ENCODE data around the gene NRXN3.

Gene NRXN3

GRCh38 chr14:79878785-79879184 is 1708.6 kb downstream of the NRXN3 start:
- DNase-seq, result no peak

- no peak for DNase-seq
These were observed 1711.1 kb downstream of the NRXN3 start for GRCh38 chr14:79881299-79881698.

DNA sequence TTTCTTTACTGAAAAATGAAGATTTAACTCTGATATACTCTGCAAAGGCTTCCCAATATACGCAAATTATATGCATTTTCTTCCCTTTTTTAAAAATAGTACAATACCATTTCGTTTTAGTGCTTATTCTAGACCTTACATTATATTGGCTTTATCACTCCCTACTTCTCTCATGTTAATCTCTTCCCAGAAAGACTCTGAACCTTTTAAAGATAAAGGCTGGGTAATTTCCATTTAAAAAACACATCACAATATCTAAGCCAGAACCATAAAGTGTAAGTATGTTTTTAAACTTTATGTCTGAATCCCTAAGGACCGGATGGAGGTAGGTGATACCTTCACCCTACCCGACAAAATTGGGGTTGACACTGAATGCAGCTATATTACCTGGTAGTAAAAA is 1720.4 kb downstream of the NRXN3 start:
- DNase-seq, result no peak

GRCh38 chr14:79896009-79896408 is 1725.8 kb downstream of the NRXN3 start:
- no peak for DNase-seq

DNA sequence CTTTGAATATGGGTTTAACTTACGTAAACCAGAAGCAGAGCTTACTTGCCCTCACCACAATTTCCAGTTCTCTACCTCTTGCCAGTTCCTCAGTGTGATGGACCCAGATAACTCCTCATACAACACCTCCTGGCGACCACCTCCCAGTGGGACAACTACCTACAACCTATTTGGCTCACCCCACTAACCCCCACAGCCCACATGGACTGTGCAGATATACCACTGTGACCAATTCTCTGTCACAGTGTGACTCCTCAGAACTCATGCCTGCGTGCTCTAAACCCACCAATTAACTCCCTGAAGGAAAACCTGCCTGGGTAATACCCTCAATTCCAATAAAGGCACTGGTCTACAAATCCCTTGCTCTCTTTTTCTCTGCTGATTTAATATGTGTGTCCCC is 1729.4 kb downstream of the NRXN3 start:
- no peak for DNase-seq

DNA sequence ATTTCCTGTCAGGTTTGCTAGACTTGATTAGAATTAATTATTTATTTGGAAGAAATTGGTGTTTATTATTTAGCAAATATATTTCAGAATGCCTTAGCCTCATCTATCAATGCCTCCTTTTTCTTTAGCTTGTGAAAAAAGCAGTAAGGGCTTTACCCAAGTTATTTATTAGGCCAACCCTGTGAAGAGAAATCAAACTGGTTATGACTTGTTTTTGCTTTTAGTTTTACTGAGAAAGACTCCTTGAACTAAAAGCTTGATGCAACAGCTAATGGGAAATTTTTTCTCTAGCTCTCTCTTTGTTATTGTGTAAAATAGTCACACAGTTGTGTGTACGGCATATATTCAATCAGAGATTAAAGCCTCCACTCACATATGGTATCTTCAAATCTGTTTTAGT is 1734.3 kb downstream of the NRXN3 start:
- no peak for DNase-seq

- DNase-seq, result no peak
These were observed 1736.8 kb downstream of the NRXN3 start for GRCh38 chr14:79906994-79907393.

GRCh38 chr14:79910086-79910485 is 1739.9 kb downstream of the NRXN3 start:
- DNase-seq, result no peak

DNA sequence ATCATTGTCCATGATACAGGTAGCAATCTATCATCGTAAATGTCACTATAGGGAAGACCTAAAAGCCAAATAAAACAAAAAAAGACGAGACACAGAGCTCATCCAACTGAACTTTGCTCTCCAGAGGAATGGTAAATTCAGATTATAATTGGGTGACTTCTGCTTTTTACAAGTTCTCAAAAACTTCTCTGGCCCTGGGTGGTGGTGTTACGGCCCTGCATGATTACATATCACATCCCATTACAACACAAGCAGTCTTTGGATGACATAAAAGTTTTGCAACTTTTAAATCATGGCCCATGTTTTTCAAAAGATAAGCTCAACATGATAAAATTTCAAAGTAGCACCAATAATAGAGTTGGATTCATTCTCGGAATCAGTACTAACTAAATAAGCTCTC is 1741.6 kb downstream of the NRXN3 start:
- DNase-seq, result no peak

DNA sequence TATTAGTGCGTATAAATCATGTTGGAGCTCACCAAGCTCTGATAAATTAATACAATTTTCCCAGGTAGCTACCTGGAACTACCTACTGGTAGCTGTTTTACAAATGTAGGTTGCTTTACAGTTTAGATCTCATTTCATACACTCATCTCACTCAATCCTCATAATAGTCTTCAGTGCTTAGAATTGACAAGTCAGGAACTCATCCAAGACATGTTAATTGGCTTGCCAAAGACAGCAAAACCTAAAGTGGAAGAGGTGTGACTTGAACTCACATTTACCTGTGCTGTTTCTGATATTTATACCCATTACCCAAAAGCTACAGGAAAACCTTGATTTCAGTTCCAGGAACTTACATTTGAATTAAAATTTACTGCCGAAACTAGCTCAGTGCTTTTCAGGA is 1744.4 kb downstream of the NRXN3 start:
- no peak for DNase-seq

- no peak for DNase-seq
These were observed 1745.2 kb downstream of the NRXN3 start for GRCh38 chr14:79915406-79915805.

GRCh38 chr14:79916281-79916680 is 1746.1 kb downstream of the NRXN3 start:
- no peak for DNase-seq

- DNase-seq, result no peak
These were observed 1746.7 kb downstream of the NRXN3 start for GRCh38 chr14:79916892-79917291.
